ENCODE measurements around the gene CMIP.

The CMIP gene

GRCh38 chr16:81565321-81566028 lies 120.9 kb downstream of the CMIP start:
- in situ Hi-C loops (cut with HindIII; ENCODE audit: low pct_ligation_motif_present, low sequenced_read_pairs) = no loop called here
- Histone ChIP-seq H3K27ac (no peak overlapping the region), H3K27me3 (replicated peaks) (no peaks in the 10 kb centered on the region), H3K4me3 (ENCODE audit: low read depth, low read length) (no peak overlapping the region), H3K36me3 (replicated peaks) (no peaks in the 10 kb centered on the region)
- TF ChIP-seq CTCF (IDR thresholded peaks at IDR 0.05; ENCODE audit: low read depth, low read length, missing control alignments) = no peak
- DNase-seq = no peak

- Histone ChIP-seq H3K27me3 (replicated peaks) (no peaks in the 10 kb centered on the region), H3K27ac (no peak overlapping the region), H3K4me3 (ENCODE audit: low read depth, low read length) (no peak overlapping the region), H3K36me3 (replicated peaks) (no peaks in the 10 kb centered on the region)
- in situ Hi-C loops (cut with HindIII; ENCODE audit: low pct_ligation_motif_present, low sequenced_read_pairs) = no loop called here
- no peak for DNase-seq
- TF ChIP-seq CTCF (IDR thresholded peaks at IDR 0.05; ENCODE audit: low read depth, low read length, missing control alignments) = no peak
Measured at GRCh38 chr16:81566086-81567007, 121.7 kb downstream of the CMIP start.

GRCh38 chr16:81567087-81567486 lies 122.5 kb downstream of the CMIP start:
- in situ Hi-C loops (cut with HindIII; ENCODE audit: low pct_ligation_motif_present, low sequenced_read_pairs) = no loop called here
- TF ChIP-seq CTCF (IDR thresholded peaks at IDR 0.05; ENCODE audit: low read depth, low read length, missing control alignments) = no peak
- H3K36me3 ChIP-seq (replicated peaks) = no peaks in the 10 kb centered on the region
- H3K27me3 ChIP-seq (replicated peaks) = no peaks in the 10 kb centered on the region
- no peak overlapping the region for H3K4me3 ChIP-seq (ENCODE audit: low read depth, low read length)
- DNase-seq = no peak
- H3K27ac ChIP-seq = no peak overlapping the region

GRCh38 chr16:81567987-81568748 lies 123.6 kb downstream of the CMIP start:
- in situ Hi-C loops (cut with HindIII; ENCODE audit: low pct_ligation_motif_present, low sequenced_read_pairs) = no loop called here
- TF ChIP-seq CTCF (IDR thresholded peaks at IDR 0.05; ENCODE audit: low read depth, low read length, missing control alignments) = no peak
- H3K36me3 ChIP-seq (replicated peaks) = no peaks in the 10 kb centered on the region
- H3K27me3 ChIP-seq (replicated peaks) = no peaks in the 10 kb centered on the region
- no peak for DNase-seq
- no peak overlapping the region for H3K27ac ChIP-seq
- H3K4me3 ChIP-seq (ENCODE audit: low read depth, low read length) = no peak overlapping the region

- H3K36me3 ChIP-seq (replicated peaks) = no peaks in the 10 kb centered on the region
- in situ Hi-C loops (cut with HindIII; ENCODE audit: low pct_ligation_motif_present, low sequenced_read_pairs) = no loop called here
- DNase-seq = no peak
- no peak for TF ChIP-seq CTCF (IDR thresholded peaks at IDR 0.05; ENCODE audit: low read depth, low read length, missing control alignments)
- no peak overlapping the region for H3K4me3 ChIP-seq (ENCODE audit: low read depth, low read length)
- no peak overlapping the region for H3K27ac ChIP-seq
- H3K27me3 ChIP-seq (replicated peaks) = no peaks in the 10 kb centered on the region
Measured at GRCh38 chr16:81568749-81569087, 124.1 kb downstream of the CMIP start.
